AG09319 (cell line): ENCODE data around the gene COL6A1.
"Not testable (repeated sequence)": the region's sequence is repeated elsewhere in the genome, so short reads cannot be mapped to it uniquely, and the experiment has no call there.

Source experiments
- DNase-seq: peaks from one replicate; pipeline ENCODE4 v3.0.0-alpha.2; 2010; ENCODE audit warnings: low read depth; ENCODE audit errors: extremely low read depth
- CTCF ChIP-seq: IDR thresholded peaks from 2 replicates; pipeline ENCODE4 v1.5.1; 2011; ENCODE audit warnings: low read depth, mild to moderate bottlenecking, inconsistent platforms, low read length, moderate library complexity

The COL6A1 gene

GRCh38 chr21:45975020-45975666 lies 6.4 kb upstream of the COL6A1 start:
- DNase-seq: no peak

GRCh38 chr21:45975667-45976409 lies 5.7 kb upstream of the COL6A1 start:
- DNase-seq: not testable (repeated sequence)

More at GRCh38 chr21:45975020-45975666, 6.4 kb upstream of the COL6A1 start:
- TF ChIP-seq CTCF: no peak

GRCh38 chr21:45976701-45977311 lies 4.8 kb upstream of the COL6A1 start:
- no peak for DNase-seq
- TF ChIP-seq CTCF: no peak

GRCh38 chr21:45977396-45977795 lies 4.2 kb upstream of the COL6A1 start:
- DNase-seq: no peak
- TF ChIP-seq CTCF: no peak

GRCh38 chr21:45979141-45979631 lies 2.4 kb upstream of the COL6A1 start:
- TF ChIP-seq CTCF: no peak
- DNase-seq: no peak

- TF ChIP-seq CTCF: no peak
- no peak for DNase-seq
Measured at GRCh38 chr21:45979651-45980050, 1.9 kb upstream of the COL6A1 start.

- TF ChIP-seq CTCF: no peak
Measured at GRCh38 chr21:45980271-45980670, 1.3 kb upstream of the COL6A1 start.

More at GRCh38 chr21:45980271-45980670, 1.3 kb upstream of the COL6A1 start:
- DNase-seq: no peak
